NCI-H2196 treated with DMSO at 0.1 percent for 48 hours (cell line): Measurements from ENCODE around the gene NHEJ1.
"Not testable (repeated sequence)": the region's sequence is repeated elsewhere in the genome, so short reads cannot be mapped to it uniquely, and the experiment has no call there.

ENCODE experiments used
- DNase-seq: peaks from one replicate; lab custom pipeline; 2025; ENCODE audit not compliant: unreplicated experiment; lab: John Stamatoyannopoulos, UW

NHEJ1 gene

GRCh38 chr2:219160186-219161017 lies at the start of gene NHEJ1:
Gene NHEJ1 (minus strand): TSS chr2:219160815. CDS start chr2:219158362, 2,453 bp downstream.
- peak; percentile 79 for DNase-seq

- DNase-seq, result no peak
These were observed 48.9 kb upstream of the NHEJ1 start for GRCh38 chr2:219209236-219210195.

GRCh38 chr2:219207884-219208740 lies 47.5 kb upstream of the NHEJ1 start:
- no peak for DNase-seq

GRCh38 chr2:219207134-219207883 lies 46.7 kb upstream of the NHEJ1 start:
- no peak for DNase-seq

- peak; percentile 80 for DNase-seq
These were observed 45.9 kb upstream of the NHEJ1 start, which contains the start of gene ZFAND2B for GRCh38 chr2:219206328-219207133. Gene ZFAND2B (plus strand): TSS chr2:219206782. CDS start chr2:219206988, 206 bp downstream.

GRCh38 chr2:219205981-219206327 lies 45.3 kb upstream of the NHEJ1 start:
- DNase-seq, result no peak

- no peak for DNase-seq
These were observed 44.5 kb upstream of the NHEJ1 start for GRCh38 chr2:219205165-219205538.

- no peak for DNase-seq
These were observed 44.0 kb upstream of the NHEJ1 start for GRCh38 chr2:219204425-219205164.

- DNase-seq, result not testable (repeated sequence)
These were observed 40.7 kb upstream of the NHEJ1 start for GRCh38 chr2:219201331-219201730.

- not testable (repeated sequence) for DNase-seq
These were observed 40.1 kb upstream of the NHEJ1 start for GRCh38 chr2:219200502-219201326.

GRCh38 chr2:219199470-219200211 lies 39.0 kb upstream of the NHEJ1 start:
- DNase-seq, result no peak

- no peak for DNase-seq
These were observed 38.4 kb upstream of the NHEJ1 start for GRCh38 chr2:219198974-219199373.

GRCh38 chr2:219197388-219197787 lies 36.8 kb upstream of the NHEJ1 start:
- DNase-seq, result no peak

GRCh38 chr2:219186754-219187456 lies 26.3 kb upstream of the NHEJ1 start:
- no peak for DNase-seq

- no peak for DNase-seq
These were observed 23.5 kb upstream of the NHEJ1 start for GRCh38 chr2:219184121-219184520.

GRCh38 chr2:219183151-219183772 lies 22.6 kb upstream of the NHEJ1 start:
- DNase-seq, result no peak
